Vagina (tissue), 2 donors: ENCODE data around the gene SLC25A19.
A peak's percentile ranks its signal among the peaks of the same experiment; 100 is the strongest.

Experiments
- CTCF ChIP-seq, 3 experiments: fragments of 450-650 bp in 2 of 3; fragments of 200-600 bp in 1 of 3; sonication (generic) in 1 of 3; IDR thresholded peaks; one replicate each; pipeline ENCODE4 v1.5.1; 2017 to 2019; ENCODE audit warnings: antibody characterized with exemption in 3 of 3, mild to moderate bottlenecking in 2 of 3, moderate library complexity in 2 of 3
- POLR2A ChIP-seq, 2 donors: fragments of 450-650 bp; IDR thresholded peaks; one replicate each; pipeline ENCODE4 v1.6.1; 2017; ENCODE audit warnings: antibody characterized with exemption in 2 of 2, mild to moderate bottlenecking in 2 of 2, moderate library complexity in 2 of 2
- POLR2AphosphoS5 ChIP-seq, 2 donors: sonication (generic); formaldehyde crosslinking; IDR thresholded peaks; one replicate each; pipeline ENCODE4 v1.9.0; 2017; ENCODE audit warnings: antibody characterized with exemption in 2 of 2, mild to moderate bottlenecking in 2 of 2, low read depth in 1 of 2; ENCODE audit not compliant: insufficient read depth in 1 of 2

DNA sequence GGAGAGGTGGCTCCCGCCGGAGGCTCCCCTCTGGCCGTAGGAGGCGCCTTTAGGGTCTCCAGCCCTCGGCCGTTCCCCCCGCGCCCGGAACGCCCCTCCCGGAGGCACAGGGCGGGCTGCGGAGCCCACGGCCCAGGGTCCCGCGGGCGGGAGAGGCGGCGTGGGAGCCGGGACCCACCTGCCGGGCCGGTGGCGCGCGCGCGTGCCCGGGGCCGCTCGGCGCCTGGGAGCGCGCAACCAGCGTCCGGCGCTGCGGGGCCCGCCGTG lies 18.3 kb downstream of the SLC25A19 start, which contains the start of gene MIF4GD:
- TF ChIP-seq CTCF (IDR thresholded peaks at IDR 0.05) (no peak), POLR2A (IDR thresholded peaks at IDR 0.05) (peak in 1 of 2 donors; percentile 35), POLR2AphosphoS5 (IDR thresholded peaks at IDR 0.05; ENCODE audit: insufficient read depth in 1 of 2, low read depth in 1 of 2) (peak in 1 of 2 donors; percentile 0)
